Mucosa of stomach (tissue), 1 donor: ENCODE results near the gene PCDHGB4.
"Not testable (repeated sequence)": the region's sequence is repeated elsewhere in the genome, so short reads cannot be mapped to it uniquely, and the experiment has no call there.

Experiments used
- H3K27me3 ChIP-seq: one replicate; pipeline ENCODE4 v1.7.0; 2013; ENCODE audit warnings: mild to moderate bottlenecking, low read length; ENCODE audit not compliant: control insufficient read depth, insufficient read depth
- H3K36me3 ChIP-seq: one replicate; pipeline ENCODE4 v1.7.0; 2013; ENCODE audit warnings: low read length; ENCODE audit not compliant: control insufficient read depth, insufficient read depth
- H3K4me1 ChIP-seq: one replicate; pipeline ENCODE4 v1.7.0; 2013; ENCODE audit warnings: mild to moderate bottlenecking, low read length; ENCODE audit not compliant: control insufficient read depth, insufficient read depth
- H3K4me3 ChIP-seq: one replicate; pipeline ENCODE4 v1.7.0; 2013; ENCODE audit warnings: low read length
- H3K9ac ChIP-seq: one replicate; pipeline ENCODE4 v1.7.0; 2013; ENCODE audit warnings: mild to moderate bottlenecking, low read length, moderate library complexity
- H3K9me3 ChIP-seq: one replicate; pipeline ENCODE4 v1.7.0; 2013; ENCODE audit warnings: mild to moderate bottlenecking, low read length, moderate library complexity; ENCODE audit not compliant: control insufficient read depth
- donor health status: Pancreatic carcinoma.

PCDHGB4 gene

GRCh38 chr5:141413540-141414069 lies 26.1 kb downstream of the PCDHGB4 start:
- Histone ChIP-seq H3K4me1 (no peaks in the 10 kb centered on the region), H3K27me3 (peaks cover 17% of the 10 kb centered on the region), H3K9ac (peak overlapping the region; percentile 56), H3K4me3 (peak overlapping the region; percentile 54), H3K36me3 (no peaks in the 10 kb centered on the region), H3K9me3 (peaks cover 41% of the 10 kb centered on the region)

GRCh38 chr5:141414548-141415274 lies 27.2 kb downstream of the PCDHGB4 start:
- H3K4me3 ChIP-seq, H3K9ac ChIP-seq, H3K36me3 ChIP-seq, H3K4me1 ChIP-seq: not testable (repeated sequence)
- Histone ChIP-seq H3K27me3 (peaks cover 12% of the 10 kb centered on the region), H3K9me3 (peaks cover 42% of the 10 kb centered on the region)

GRCh38 chr5:141415275-141415618 lies 27.7 kb downstream of the PCDHGB4 start:
- H3K27me3 ChIP-seq, H3K4me1 ChIP-seq, H3K36me3 ChIP-seq, H3K4me3 ChIP-seq, H3K9ac ChIP-seq: not testable (repeated sequence)
- H3K9me3 ChIP-seq: peaks cover 41% of the 10 kb centered on the region

- H3K4me1 ChIP-seq, H3K36me3 ChIP-seq, H3K9ac ChIP-seq: not testable (repeated sequence)
- Histone ChIP-seq H3K4me3 (peak within 1 kb of the TSS; percentile 10), H3K9me3 (peaks cover 61% of the 10 kb centered on the region), H3K27me3 (peaks cover 11% of the 10 kb centered on the region)
Observed at GRCh38 chr5:141417494-141418172, 30.1 kb downstream of the PCDHGB4 start, which contains the start of gene PCDHGB7. TSS of gene PCDHGB7 (plus strand) at chr5:141417677. CDS start at chr5:141417860, 183 bp downstream.

- Histone ChIP-seq H3K4me3 (no peak overlapping the region), H3K27me3 (peaks cover 13% of the 10 kb centered on the region)
Observed at GRCh38 chr5:141419074-141419880, 31.8 kb downstream of the PCDHGB4 start.

GRCh38 chr5:141420855-141421488 lies 33.5 kb downstream of the PCDHGB4 start, which contains the start of gene PCDHGA11:
TSS of gene PCDHGA11 (plus strand) at chr5:141421051. CDS start at chr5:141421228, 177 bp downstream.
- no peak within 1 kb of the TSS for H3K9ac ChIP-seq
- H3K4me3 ChIP-seq: no peak within 1 kb of the TSS
- peaks cover 46% of the 10 kb centered on the region for H3K9me3 ChIP-seq
- H3K36me3 ChIP-seq: no peaks in the 10 kb centered on the region
- H3K27me3 ChIP-seq: peaks cover 13% of the 10 kb centered on the region
- no peaks in the 10 kb centered on the region for H3K4me1 ChIP-seq

More at GRCh38 chr5:141419074-141419880, 31.8 kb downstream of the PCDHGB4 start:
- Histone ChIP-seq H3K4me1 (no peaks in the 10 kb centered on the region), H3K9me3 (peaks cover 52% of the 10 kb centered on the region), H3K9ac (no peak overlapping the region), H3K36me3 (no peaks in the 10 kb centered on the region)

GRCh38 chr5:141421489-141421855 lies 34.0 kb downstream of the PCDHGB4 start:
- Histone ChIP-seq H3K4me1 (no peaks in the 10 kb centered on the region), H3K27me3 (peaks cover 13% of the 10 kb centered on the region), H3K36me3 (no peaks in the 10 kb centered on the region), H3K9ac (no peak overlapping the region), H3K4me3 (no peak overlapping the region), H3K9me3 (peaks cover 46% of the 10 kb centered on the region)

GRCh38 chr5:141422742-141423291 lies 35.3 kb downstream of the PCDHGB4 start:
- Histone ChIP-seq H3K27me3 (peaks cover 13% of the 10 kb centered on the region), H3K4me1 (no peaks in the 10 kb centered on the region), H3K4me3 (no peak overlapping the region), H3K9me3 (peaks cover 52% of the 10 kb centered on the region), H3K9ac (no peak overlapping the region), H3K36me3 (no peaks in the 10 kb centered on the region)

GRCh38 chr5:141427783-141428426 lies 40.4 kb downstream of the PCDHGB4 start:
- no peaks in the 10 kb centered on the region for H3K4me1 ChIP-seq
- H3K4me3 ChIP-seq: peak overlapping the region; percentile 7
- no peaks in the 10 kb centered on the region for H3K36me3 ChIP-seq
- peaks cover 38% of the 10 kb centered on the region for H3K9me3 ChIP-seq
- no peak overlapping the region for H3K9ac ChIP-seq
- H3K27me3 ChIP-seq: peaks cover 21% of the 10 kb centered on the region

GRCh38 chr5:141430332-141431113 lies 43.0 kb downstream of the PCDHGB4 start, which contains the start of gene PCDHGA12:
TSS of gene PCDHGA12 (plus strand) at chr5:141430507. CDS start at chr5:141430760, 253 bp downstream.
- no peaks in the 10 kb centered on the region for H3K4me1 ChIP-seq
- H3K36me3 ChIP-seq: no peaks in the 10 kb centered on the region
- peaks cover 41% of the 10 kb centered on the region for H3K9me3 ChIP-seq
- H3K4me3 ChIP-seq: peak within 1 kb of the TSS; percentile 38
- peaks cover 16% of the 10 kb centered on the region for H3K27me3 ChIP-seq
- H3K9ac ChIP-seq: no peak within 1 kb of the TSS
